AG08396 (cell line): Measurements from ENCODE around the gene ZNF462.

Experiments used
- DNase-seq: peaks from one replicate; pipeline ENCODE4 v3.0.0; 2012; ENCODE audit warnings: low spot score, mixed read lengths

ZNF462 gene

GRCh38 chr9:107008011-107008410, 145.0 kb downstream of the ZNF462 start:
- no peak for DNase-seq

GRCh38 chr9:107008447-107008846, 145.5 kb downstream of the ZNF462 start:
- DNase-seq = no peak

GRCh38 chr9:107016383-107016782, 153.4 kb downstream of the ZNF462 start:
- no peak for DNase-seq

GRCh38 chr9:107018861-107019545, 156.0 kb downstream of the ZNF462 start:
- peak; percentile 35 for DNase-seq

GRCh38 chr9:107020040-107020530, 157.1 kb downstream of the ZNF462 start:
- peak; percentile 79 for DNase-seq

GRCh38 chr9:107024193-107024592, 161.2 kb downstream of the ZNF462 start:
- no peak for DNase-seq

- no peak for DNase-seq
These were observed 162.5 kb downstream of the ZNF462 start for GRCh38 chr9:107025260-107026035.

GRCh38 chr9:107029146-107029545, 166.2 kb downstream of the ZNF462 start:
- DNase-seq = no peak

GRCh38 chr9:107033966-107034365, 171.0 kb downstream of the ZNF462 start:
- no peak for DNase-seq

GRCh38 chr9:107034831-107035230, 171.9 kb downstream of the ZNF462 start:
- no peak for DNase-seq

GRCh38 chr9:107036367-107036766, 173.4 kb downstream of the ZNF462 start:
- no peak for DNase-seq

- DNase-seq = no peak
These were observed 176.6 kb downstream of the ZNF462 start for GRCh38 chr9:107039542-107039941.

GRCh38 chr9:107042606-107043005, 179.6 kb downstream of the ZNF462 start:
- no peak for DNase-seq

- DNase-seq = no peak
These were observed 180.9 kb downstream of the ZNF462 start for GRCh38 chr9:107043886-107044285.

- no peak for DNase-seq
These were observed 181.9 kb downstream of the ZNF462 start for GRCh38 chr9:107044872-107045271.

- DNase-seq = no peak
These were observed 183.7 kb downstream of the ZNF462 start for GRCh38 chr9:107046692-107047091.

- DNase-seq = no peak
These were observed 186.3 kb downstream of the ZNF462 start for GRCh38 chr9:107049046-107049802.

GRCh38 chr9:107049803-107050184, 186.8 kb downstream of the ZNF462 start:
- no peak for DNase-seq

GRCh38 chr9:107051392-107051791, 188.4 kb downstream of the ZNF462 start:
- no peak for DNase-seq

- no peak for DNase-seq
These were observed 191.2 kb downstream of the ZNF462 start for GRCh38 chr9:107054146-107054545.

- no peak for DNase-seq
These were observed 196.3 kb downstream of the ZNF462 start for GRCh38 chr9:107059220-107059619.

- DNase-seq = no peak
These were observed 197.1 kb downstream of the ZNF462 start for GRCh38 chr9:107060062-107060461.
